ENCODE measurements around the gene PDXK. TPM values are rescaled to one million over a fixed set of nuclear protein-coding genes. Genes with fewer than 3 reads are reported as not detected.
A peak's percentile ranks its signal among the peaks of the same experiment; 100 is the strongest.
"Not testable (repeated sequence)": the region's sequence is repeated elsewhere in the genome, so short reads cannot be mapped to it uniquely, and the experiment has no call there.

Gene PDXK
- total RNA-seq, 1 experiment from 2014 or later = 276 TPM

DNA sequence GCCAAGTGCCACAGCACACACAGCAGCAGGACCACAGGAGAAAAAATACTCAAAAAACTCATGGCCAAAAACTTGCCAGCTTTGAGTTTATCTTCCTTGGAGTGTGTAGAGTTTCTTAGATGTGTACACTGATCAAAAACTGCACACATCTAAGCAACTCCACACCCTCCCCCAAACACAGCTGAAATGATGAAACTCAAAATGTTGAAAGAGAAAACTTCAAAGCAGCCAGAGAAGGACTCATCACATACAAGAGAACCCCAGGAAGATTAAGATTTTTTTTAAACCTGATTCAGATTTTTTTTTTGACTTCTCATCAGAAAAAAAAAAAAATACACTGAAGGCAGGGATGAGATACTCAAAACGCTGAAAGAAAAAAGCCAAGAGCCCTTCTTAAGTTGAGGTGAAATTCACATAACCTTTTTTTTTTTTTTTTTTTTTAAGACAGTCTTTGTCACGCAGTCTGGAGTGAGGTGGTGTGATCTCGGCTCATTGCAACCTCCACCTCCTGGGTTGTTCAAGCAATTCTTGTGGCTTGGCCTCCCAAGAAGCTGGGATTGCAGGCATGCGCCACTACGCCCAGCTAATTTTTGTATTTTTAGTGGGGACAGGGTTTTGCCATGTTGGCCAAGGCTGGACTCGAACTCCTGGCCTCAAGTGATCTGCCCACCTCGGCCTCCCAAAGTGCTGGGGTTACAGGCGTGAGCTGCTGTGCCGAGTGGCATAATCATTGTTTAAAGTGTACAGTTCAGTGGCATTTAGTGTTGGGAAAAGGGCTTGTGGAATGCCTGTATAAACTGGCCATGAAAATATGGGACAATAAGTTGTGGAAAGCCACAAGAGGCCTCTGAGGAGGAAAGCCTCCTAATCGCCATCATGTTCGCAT is 20.9 kb upstream of the PDXK start:
- BruUV-seq (replicated peaks) = no TSS peak
- Mint-ChIP-seq H3K4me1 (ENCODE audit: low read depth, unreplicated experiment) (peaks cover 8% of the 10 kb centered on the region), H3K9me3 (ENCODE audit: unreplicated experiment) (no peaks in the 10 kb centered on the region), H3K27ac (ENCODE audit: unreplicated experiment) (peak overlapping the region; percentile 19), H3K27me3 (ENCODE audit: insufficient read depth, unreplicated experiment) (no peaks in the 10 kb centered on the region), H3K36me3 (ENCODE audit: insufficient read depth, unreplicated experiment) (peaks cover 48% of the 10 kb centered on the region), H3K4me3 (ENCODE audit: unreplicated experiment) (peak overlapping the region; percentile 13)
- DNase-seq = no peak
- Histone ChIP-seq H3K4me1 (peaks cover 8% of the 10 kb centered on the region), H3K9me3 (no peaks in the 10 kb centered on the region), H3K4me3 (ENCODE audit: low read depth, low read length) (no peak overlapping the region), H3K27me3 (replicated peaks; ENCODE audit: control insufficient read depth, insufficient read depth, low read length) (no peaks in the 10 kb centered on the region), H3K36me3 (ENCODE audit: control insufficient read depth, insufficient read depth, low read length) (peaks cover 2% of the 10 kb centered on the region; the same call in 1 of the 2 replicates)
- no peak for TF ChIP-seq CTCF (IDR thresholded peaks at IDR 0.05; ENCODE audit: insufficient read depth in 1 of 2, low read depth in 1 of 2, low read length in 1 of 2, severe bottlenecking in 1 of 2, unreplicated experiment in 1 of 2)
- CTCF ChIA-PET = no interaction called here
- POLR2A ChIA-PET = interaction anchor here (0.6 kb wide), 1 partner anchor 70 kb away, joined by 6 read pairs; no protein-coding TSS in a partner anchor
- intact Hi-C loops (cut with micrococcal nuclease; ENCODE audit: unreplicated experiment) = no loop called here

DNA sequence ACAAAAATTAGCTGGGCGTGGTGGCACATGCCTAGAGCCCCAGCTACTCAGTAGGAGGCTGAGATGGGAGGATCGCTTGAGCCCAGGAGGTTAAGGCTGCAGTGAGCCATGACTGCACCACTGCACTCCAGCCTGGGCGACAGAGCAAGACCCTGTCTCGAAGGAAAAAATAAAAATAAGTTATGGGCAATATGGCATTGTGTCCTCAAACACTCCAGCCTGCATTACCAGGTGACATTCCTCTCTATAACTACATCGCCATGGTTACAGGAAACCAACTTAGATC is 19.5 kb upstream of the PDXK start:
- Mint-ChIP-seq H3K4me1 (ENCODE audit: low read depth, unreplicated experiment) (peaks cover 14% of the 10 kb centered on the region), H3K36me3 (ENCODE audit: insufficient read depth, unreplicated experiment) (peaks cover 34% of the 10 kb centered on the region)
- H3K27me3 Mint-ChIP-seq (ENCODE audit: insufficient read depth, unreplicated experiment); H3K4me3 ChIP-seq (ENCODE audit: low read depth, low read length); DNase-seq; CTCF ChIA-PET; H3K27ac Mint-ChIP-seq (ENCODE audit: unreplicated experiment); H3K4me1 ChIP-seq; POLR2A ChIA-PET; H3K27me3 ChIP-seq (replicated peaks; ENCODE audit: control insufficient read depth, insufficient read depth, low read length); BruUV-seq (replicated peaks); H3K36me3 ChIP-seq (ENCODE audit: control insufficient read depth, insufficient read depth, low read length); H3K9me3 Mint-ChIP-seq (ENCODE audit: unreplicated experiment); H3K9me3 ChIP-seq; intact Hi-C loops (cut with micrococcal nuclease; ENCODE audit: unreplicated experiment); H3K4me3 Mint-ChIP-seq (ENCODE audit: unreplicated experiment): not testable (repeated sequence)

DNA sequence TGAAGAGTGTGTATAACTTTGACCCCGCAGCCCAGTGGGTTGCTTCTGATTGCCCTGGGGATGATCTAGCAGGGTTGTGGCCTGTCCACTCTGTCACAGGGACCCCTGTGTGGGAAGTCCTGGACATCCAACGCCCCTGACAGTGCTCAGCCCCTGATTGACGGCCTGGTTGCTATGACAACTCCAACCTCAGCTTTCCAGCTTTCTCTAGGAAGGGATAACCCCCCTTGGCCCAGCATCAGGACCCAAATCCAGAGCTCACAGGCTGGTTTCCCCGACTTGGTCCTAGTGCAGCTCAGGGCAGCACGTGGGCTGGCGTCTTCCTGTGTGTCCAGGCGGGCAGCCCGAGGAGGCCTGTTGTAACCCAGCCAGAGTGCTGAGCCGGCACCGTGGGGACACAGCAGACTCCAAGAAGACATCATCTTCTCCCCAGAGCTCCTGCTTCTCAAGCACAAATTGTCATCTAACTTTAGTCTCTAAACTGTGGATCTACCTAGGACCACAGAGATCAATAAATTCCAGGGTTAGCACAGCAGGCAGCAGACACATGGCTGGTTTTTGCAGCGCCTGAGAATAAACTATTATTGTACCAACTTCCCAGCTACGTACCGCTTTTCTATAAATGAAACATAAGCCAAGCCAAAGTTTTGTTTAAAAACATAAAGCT is 18.9 kb upstream of the PDXK start:
- Mint-ChIP-seq H3K9me3 (ENCODE audit: unreplicated experiment) (no peaks in the 10 kb centered on the region), H3K27ac (ENCODE audit: unreplicated experiment) (no peak overlapping the region), H3K4me3 (ENCODE audit: unreplicated experiment) (no peak overlapping the region), H3K36me3 (ENCODE audit: insufficient read depth, unreplicated experiment) (peaks cover 28% of the 10 kb centered on the region), H3K4me1 (ENCODE audit: low read depth, unreplicated experiment) (peaks cover 14% of the 10 kb centered on the region), H3K27me3 (ENCODE audit: insufficient read depth, unreplicated experiment) (no peaks in the 10 kb centered on the region)
- no peak for TF ChIP-seq CTCF (IDR thresholded peaks at IDR 0.05; ENCODE audit: insufficient read depth in 1 of 2, low read depth in 1 of 2, low read length in 1 of 2, severe bottlenecking in 1 of 2, unreplicated experiment in 1 of 2)
- ChIA-PET POLR2A (no interaction called here), CTCF (no interaction called here)
- no peak overlapping the region for H3K4me3 ChIP-seq (ENCODE audit: low read depth, low read length)
- H3K9me3 ChIP-seq = no peaks in the 10 kb centered on the region
- H3K36me3 ChIP-seq (ENCODE audit: control insufficient read depth, insufficient read depth, low read length) = peaks cover 2% of the 10 kb centered on the region; the same call in 1 of the 2 replicates
- intact Hi-C loops (cut with micrococcal nuclease; ENCODE audit: unreplicated experiment) = no loop called here
- no peak for DNase-seq
- H3K27me3 ChIP-seq (replicated peaks; ENCODE audit: control insufficient read depth, insufficient read depth, low read length) = no peaks in the 10 kb centered on the region
- no TSS peak for BruUV-seq (replicated peaks)
- H3K4me1 ChIP-seq = peaks cover 8% of the 10 kb centered on the region

All from Caco-2 (cell line).